Inflammatory macrophage treated with lipopolysaccharide for 1 hour (primary cell): ENCODE results near the gene PFN4.
A peak's percentile ranks its signal among the peaks of the same experiment; 100 is the strongest.
"Not testable (repeated sequence)": the region's sequence is repeated elsewhere in the genome, so short reads cannot be mapped to it uniquely, and the experiment has no call there.

ENCODE experiments used
- DNase-seq, 2 donors: peaks; one replicate each; pipeline ENCODE4 v3.0.0-alpha.2; 2020 to 2022

PFN4 gene

DNA sequence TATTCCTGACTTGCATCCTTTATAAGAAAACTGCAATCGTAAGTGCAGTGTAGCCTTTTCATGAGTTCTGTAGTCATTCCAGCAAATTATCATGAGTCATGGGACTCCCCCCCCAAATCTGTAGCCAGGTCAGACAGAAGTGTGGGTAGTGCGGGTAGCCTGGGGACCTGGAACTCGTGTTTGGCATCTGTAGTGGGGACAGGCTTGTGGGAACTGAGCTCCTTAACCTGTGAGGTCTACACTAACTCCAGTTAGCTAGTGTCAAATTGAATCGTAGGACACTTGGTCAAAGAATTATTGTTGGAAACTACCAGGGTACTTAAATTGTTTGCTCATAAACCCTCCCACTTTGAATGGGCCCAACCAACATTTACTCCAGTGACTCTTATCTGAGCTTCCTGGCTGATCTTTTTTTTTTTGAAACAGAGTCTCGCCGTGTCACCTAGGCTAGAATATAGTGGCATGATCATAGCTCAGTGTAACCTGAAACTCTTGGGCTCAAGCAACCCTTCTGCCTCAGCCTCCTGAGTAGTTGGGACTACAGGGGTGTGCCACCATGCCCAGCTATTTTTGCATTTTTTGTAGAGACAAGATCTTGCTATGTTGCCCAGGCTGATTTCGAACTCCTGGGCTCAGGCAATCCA, 12.4 kb downstream of the PFN4 start:
- no peak for DNase-seq

DNA sequence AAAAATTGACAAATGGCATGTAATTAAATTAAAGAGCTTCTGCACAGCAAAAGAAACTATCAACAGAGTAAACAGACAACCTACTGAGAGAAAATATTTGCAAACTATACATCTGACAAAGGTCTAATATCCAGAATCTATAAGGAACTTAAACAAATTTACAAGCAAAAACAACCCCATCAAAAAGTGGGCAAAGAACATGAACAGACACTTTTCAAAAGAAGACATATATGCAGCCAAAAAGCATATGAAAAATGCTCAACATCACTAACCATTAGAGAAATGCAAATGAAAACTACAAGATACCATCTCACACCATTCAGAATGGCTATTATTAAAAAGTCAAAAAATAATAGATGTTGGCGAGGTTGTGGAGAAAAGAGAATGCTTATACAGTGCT, 13.7 kb downstream of the PFN4 start:
- DNase-seq = not testable (repeated sequence)

DNA sequence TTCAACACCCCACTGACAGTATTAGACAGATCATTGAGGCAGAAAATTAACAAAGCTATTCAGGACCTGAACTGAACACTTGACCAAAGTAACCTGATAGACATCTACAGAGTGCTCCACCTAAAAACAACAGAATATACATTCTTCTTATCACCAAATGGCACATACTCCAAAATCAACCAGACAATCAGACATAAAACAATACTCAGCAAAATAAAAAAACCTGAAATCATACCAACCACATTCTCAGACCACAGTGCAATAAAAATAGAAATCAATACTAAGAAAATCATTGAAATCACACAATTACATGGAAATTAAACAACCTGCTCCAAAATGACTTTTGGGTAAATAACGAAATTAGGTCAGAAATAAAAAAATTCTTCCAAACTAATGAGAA, 15.8 kb downstream of the PFN4 start:
- DNase-seq = no peak

DNA sequence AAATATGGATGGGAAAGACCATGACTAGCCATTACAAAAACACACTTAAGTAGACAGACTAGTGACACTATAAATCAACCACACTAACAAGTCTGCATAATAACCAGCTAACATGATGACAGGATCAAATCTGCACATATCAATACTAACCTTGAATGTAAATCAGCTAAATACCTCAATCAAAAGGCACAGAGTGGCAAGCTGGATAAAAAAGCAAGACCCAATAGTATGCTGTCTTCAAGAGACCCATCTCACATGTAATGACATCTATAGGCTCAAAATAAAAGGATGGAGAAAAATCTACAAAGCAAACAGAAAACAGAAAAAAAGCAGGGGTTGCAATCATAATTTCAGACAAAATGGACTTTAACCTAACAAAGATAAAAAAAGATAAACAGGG, 16.3 kb downstream of the PFN4 start:
- no peak for DNase-seq

DNA sequence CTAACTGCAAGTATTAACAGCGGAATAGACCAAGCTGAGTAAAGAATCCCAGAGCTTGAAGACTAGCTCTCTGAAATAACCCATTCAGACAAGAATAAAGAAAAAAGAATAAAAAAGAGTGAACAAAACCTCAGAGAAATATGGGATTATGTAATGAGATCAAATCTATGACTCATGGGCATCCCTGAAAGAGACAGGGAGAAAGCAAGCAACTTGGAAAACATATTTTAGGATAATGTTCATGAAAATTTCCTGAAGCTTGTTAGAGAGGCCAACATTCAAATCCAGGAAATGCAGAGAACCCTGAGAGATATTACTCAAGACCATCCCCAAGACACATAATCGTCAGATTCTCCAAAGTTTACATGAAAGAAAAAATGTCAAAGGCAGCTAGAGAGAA, 17.3 kb downstream of the PFN4 start:
- no peak for DNase-seq

DNA sequence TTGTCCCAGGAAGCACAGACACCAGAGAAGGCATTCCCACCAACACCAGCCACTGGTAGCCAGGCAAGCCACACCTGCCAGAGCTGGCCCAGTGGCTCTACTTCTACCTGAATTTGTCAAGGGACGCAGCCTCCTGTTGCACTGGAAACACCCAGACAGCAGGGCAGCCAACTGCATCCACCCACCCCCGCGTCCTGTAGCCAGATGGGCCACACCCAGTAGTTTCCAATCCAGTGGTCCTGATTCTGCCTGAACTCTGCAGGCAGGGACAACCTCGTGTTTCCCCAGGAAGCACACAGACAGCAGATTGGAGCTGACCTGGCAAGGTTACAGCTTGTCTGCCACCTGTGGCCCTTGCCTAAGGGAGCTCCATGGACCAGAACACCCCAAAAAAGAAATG, 18.2 kb downstream of the PFN4 start:
- no peak for DNase-seq

DNA sequence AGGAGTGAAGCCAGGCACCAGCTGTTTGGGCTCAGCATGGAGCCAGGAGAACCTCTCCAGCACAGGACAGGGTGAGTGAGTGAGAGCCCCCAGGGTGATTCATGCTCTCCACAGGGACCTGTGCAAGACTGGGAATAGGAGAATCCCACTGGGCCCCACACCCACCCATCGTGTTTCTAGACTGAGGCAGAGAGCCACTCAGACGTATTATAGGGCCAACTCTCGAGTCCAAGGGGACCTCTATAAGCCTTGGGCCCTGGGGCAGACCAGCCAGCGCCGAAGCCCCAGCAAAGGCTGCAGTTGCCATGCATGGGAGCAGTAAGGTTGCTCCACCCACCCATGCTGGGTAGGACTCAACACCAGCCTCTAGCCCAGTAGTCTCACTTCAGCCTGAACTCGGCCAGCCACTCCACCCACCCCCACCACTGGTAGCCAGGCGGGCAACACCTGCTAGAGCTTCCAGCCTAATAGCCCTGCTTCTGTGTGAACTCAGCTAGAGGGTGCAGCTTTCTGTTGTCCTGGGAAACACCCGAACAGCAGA, 19.0 kb downstream of the PFN4 start:
- DNase-seq = no peak

DNA sequence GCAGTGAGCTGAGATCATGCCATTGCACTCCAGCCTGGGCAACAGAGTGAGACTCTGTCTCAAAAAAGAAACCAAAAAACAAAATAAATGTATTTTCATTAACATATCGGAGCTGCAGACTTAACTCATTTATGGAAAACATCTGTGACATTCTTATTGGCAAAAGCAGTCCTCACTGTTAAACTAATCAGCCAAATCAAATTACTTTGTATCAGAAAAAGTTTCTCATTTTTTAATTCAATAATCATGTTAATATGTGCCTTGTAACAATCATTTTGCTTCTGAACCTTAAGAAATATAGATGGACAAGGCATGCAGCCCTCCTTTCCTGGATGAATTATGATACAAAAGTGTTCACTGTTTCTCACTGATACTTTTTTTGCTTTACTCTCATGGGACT, 20.5 kb downstream of the PFN4 start:
- no peak for DNase-seq

DNA sequence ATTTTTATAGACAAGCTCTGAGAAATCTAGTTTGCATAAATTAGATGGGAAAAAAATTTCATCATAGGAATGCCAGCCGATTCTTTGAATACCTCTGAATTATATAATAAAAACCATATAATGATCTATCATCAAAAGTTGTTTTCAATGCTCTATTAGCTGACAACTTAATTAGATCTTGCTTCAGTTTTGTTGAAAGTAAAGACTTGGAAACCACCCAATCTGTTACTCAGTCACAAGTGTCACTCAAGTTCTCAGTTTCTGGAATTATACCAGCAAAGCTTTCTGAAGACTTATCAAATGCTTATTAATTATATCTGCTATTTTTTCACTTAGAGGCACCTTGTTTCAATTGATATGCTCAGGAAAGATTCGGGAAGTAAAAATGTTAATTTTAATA, 21.1 kb downstream of the PFN4 start:
- no peak for DNase-seq

DNA sequence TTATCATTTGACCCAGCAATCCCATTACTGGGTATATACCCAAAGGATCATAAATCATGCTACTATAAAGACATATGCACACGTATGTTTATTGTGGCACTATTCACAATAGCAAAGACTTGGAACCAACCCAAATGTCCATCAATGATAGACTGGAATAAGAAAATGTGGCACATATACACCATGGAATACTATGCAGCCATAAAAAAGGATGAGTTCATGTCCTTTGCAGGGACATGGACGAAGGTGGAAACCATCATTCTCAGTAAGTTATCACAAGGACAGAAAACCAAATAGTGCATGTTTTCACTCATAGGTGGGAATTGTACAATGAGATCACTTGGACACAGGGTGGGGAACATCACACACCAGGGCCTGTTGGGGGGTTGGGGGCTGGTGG, 22.4 kb downstream of the PFN4 start:
- not testable (repeated sequence) for DNase-seq

DNA sequence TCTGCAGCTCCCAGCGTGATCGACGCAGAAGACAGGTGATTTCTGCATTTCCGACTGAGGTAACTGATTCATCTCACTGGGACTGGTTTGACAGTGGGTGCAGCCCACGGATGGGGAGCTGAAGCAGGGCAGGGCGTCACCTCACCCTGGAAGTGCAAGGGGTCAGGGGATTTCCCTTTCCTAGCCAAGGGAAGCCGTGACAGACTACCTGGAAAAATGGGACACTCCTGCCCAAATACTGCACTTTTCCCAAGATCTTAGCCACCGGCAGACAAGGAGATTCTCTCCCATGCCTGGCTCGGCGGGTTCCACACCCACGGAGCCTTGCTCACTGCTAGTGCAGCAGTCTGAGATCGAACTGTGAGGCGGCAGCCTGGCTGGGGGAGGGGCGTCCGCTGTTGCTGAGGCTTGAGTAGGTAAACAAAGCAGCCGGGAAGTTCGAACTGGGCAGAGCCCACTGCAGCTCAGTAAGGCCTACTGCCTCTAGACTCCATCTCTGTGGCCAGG, 27.9 kb downstream of the PFN4 start:
- DNase-seq = not testable (repeated sequence)

DNA sequence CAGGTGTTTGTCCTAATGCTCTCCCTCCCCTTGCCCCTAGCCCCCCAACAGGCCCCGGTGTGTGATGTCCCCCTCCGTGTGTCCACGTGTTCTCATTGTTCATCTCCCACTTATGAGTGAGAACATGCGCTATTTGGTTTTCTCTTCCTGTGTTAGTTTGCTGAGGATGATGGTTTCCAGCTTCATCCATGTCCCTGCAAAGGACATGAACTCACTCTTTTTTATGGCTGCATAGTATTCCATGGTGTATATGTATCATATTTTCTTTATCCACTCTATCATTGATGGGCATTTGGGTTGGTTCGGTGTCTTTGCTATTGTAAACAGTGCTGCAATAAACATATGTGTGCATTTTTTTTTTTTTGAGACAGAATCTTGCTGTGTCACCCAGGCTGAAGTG, 29.9 kb downstream of the PFN4 start:
- DNase-seq = not testable (repeated sequence)

DNA sequence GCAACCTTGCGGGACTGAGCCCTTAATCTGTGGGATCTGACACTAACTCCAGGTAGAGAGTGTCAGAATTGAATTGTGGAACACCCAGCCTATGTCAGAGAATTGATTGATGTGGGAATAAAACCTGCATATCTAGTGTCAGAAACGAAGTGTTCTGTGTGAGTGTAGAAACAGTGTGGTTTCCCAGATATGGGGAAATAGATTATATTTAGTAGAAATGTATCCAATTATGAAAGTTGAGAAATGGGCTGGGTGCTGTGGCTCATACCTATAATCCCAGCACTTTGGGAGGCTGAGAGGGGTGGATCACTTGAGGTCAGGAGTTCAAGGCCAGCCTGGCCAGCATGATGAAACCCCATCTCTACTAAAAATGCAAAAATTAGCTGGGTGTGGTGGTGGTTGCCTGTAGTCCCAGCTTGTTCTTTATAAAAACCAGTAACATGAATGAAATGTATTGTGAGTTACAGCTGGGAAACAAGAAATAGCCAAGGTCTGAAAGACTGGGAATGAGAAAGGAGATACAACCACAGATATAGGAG, 34.2 kb downstream of the PFN4 start:
- peak; percentile 57 to 65 for DNase-seq

DNA sequence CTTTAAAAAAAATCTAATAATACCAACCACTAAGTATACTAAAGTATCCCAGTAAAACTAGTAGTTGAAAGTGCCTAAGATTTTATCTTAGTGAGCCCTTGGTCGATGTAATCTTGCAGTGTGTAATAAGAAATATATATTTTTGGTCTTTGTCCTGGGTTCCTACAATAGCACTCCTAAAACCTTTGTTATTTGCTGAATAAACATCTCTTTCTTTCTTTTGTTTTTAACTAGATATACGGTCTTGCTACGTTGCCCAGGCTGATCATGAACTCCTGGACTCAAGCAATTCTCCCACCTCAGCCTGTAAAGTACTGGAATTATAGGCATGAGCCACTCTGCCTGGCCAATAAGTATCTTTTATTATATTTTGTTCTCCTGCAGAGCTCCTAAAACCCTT, 36.1 kb downstream of the PFN4 start:
- no peak for DNase-seq

DNA sequence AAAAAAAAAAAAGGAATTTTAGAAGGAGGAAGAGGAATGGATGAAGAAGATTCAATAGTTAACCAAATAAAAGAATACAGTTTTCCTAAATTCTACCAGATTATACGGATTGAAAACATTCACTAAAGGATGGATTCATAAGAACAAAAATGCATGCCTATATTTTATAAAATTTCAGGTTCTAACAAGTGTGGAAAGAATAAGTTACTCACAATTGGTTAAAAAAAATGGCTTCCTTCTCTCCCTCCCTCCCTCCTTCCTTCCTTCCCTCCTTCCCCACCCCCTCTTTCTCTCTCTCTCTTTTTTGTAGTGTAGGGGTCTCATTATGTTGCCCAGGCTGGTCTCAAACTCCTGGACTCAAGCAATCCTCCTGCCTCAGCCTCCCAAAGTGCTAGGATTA, 36.9 kb downstream of the PFN4 start:
- no peak for DNase-seq

DNA sequence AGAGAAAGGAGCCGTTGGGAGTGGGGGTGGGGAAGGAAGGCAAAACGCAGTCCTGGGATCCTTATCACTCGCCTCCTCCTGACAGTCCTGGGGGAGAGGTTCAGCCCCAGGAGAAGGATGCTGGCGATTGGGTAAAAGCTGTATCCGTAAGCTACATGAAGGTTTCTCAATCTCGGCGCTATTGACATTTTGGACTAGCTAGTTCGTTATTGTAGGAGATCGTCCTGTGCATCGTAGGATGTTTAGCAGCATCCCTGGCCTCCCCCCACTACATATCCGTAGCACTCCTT, 38.0 kb downstream of the PFN4 start:
- no peak for DNase-seq

DNA sequence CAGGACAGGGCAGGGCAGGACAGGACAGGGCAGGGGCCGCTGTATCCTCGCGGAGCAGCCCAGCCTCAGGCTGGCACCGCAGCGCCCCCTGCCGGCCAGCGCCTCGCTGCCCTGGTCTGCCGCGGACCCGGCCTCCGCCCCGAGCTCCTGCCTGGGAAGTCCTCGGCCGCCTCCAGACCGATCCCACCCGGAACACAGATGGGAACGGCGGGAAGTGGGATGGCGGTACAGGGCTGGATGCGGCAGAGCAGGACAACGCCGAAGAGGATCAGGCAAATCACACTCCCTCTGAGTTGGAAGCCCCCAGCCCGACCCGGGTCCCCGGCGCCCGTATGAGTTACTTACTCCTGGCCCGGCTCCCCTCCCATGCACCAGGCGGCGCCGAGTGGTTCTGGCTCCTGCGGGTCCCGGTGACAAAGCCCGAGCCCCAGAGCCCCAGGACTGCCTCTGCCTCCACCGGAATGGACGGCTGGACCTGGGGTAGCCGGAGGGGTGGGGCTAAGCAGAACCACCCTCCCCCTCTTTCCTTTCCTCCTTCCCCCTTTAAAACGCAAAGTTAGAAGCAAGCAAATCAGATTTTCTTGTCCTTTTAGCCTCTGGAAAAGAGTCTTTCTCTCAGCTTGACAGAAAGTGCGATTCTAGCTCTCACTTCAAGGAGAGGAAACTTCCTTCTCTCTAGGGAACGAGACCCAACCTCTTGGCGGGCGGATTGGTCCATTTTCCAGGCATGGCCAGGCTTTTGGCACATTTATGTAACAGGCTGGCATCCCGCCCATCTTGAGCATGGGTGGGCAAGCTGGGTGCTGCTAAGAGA, 38.5 kb downstream of the PFN4 start, which contains the start of gene TP53I3:
TSS of gene TP53I3 (minus strand) at position 449 of the 814 bp plus-strand sequence. CDS start 508 bp downstream, outside the sequence.
- DNase-seq = peak; percentile 86 to 94

DNA sequence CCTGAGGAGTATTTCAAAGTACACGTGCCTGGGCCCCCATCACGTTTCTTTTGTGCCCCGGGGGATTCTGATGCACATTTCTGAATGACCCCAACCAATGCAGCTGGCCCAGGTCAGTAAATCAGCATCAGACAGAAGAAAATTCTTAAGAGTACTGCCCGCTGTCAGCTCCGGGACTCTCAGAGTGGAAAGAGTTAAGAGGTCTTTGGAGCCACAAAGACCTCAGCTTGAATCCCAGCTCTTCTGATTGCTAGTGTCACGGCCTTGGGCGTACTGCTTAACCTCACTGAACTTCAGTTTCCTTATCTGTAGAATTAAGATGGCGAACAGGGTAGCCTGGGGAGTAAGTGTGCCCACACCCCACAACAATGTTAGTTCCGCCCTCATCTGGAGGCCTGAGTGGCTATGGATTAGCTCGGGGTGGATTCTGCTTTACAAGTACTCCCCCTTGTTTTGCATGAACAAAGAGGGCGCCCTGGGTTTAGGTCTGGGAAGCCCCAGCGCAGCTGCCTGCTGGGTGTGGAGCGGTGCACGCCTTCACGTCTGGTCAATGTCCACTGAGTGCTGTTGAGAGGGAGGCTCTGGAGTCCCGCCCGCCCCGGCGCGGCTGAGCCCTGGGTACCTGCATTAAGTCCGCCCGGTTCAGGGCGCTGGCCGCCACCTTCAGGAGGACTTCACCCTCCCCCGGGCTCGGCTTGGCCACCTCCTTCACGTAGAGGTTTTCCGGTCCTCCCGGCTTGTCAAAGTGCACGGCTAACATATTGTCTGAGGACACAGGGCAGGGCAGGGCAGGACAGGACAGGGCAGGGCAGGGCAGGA, 39.4 kb downstream of the PFN4 start:
- peak; percentile 85 to 93 for DNase-seq

DNA sequence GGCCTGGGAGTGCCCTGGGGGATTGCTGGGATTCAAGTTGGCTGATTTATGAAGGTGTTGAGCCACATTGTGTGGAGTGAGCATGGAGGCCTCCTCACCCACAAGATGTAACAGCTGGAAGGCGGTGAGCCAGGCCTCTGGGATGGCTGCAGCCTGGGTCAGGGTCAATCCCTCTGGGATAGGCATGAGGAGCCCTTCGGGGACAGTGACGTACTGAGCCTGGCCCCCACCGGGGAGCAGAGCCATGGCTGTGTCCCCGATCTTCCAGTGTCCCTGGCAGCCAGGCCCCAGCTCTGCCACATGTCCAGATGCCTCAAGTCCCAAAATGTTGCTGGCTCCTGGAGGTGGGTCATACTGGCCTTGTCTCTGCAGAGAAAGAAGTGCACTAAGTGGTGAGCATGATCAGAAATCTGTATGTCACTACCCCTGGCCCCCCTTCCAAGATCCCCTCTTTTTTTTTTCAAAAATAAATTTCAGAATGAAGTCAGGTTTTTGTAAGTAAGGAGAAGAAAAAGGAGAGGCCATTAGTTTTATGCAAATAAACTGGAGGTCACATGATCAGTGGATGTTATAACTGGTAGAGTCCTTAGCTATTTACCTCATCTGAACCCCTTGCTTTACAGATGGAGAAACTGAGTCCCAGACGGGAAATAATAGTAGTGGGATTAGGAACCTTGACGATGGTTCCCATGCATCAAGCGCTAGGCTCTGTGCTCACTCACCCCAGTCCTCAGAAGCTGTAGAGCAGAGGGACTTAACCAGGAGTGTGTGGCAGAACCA, 40.2 kb downstream of the PFN4 start:
- DNase-seq = no peak

DNA sequence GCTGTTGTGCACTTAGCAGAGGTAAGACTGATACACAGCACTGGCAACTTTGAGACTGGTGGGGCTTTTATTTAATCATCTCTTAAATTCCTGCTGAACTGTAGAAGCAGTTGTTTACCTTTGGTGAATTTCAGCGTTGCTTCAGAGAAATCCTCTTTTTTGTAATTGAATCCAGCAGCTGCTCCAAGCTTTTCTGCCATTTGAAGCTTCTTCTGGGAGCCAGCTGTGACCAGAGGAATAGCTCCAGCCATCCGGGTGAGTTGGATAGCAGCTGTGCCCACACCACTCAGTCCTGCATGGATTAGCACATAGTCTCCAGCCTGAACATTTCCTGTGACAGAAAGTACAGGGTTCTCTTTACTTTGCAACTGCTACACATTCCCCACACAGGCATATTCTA, 42.4 kb downstream of the PFN4 start:
- no peak for DNase-seq

DNA sequence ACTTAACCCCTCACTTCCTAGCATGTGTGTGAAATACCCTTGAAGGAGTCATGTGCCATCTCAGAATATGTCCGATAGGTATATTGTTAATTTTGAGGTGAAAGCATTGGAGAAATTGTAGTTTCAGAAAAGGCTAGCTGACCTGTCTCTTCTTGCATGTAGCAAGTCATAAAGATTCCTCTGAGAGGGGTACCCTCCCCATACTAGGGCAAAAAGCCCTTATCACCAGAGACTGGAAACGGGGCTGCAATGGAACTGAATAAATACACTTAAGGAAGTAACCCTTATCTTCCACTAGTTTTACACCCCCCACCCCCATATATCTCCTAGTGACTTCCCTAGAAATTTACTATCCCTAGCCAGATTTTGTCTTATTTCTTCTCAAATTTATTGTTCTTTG, 45.3 kb downstream of the PFN4 start:
- DNase-seq = no peak

DNA sequence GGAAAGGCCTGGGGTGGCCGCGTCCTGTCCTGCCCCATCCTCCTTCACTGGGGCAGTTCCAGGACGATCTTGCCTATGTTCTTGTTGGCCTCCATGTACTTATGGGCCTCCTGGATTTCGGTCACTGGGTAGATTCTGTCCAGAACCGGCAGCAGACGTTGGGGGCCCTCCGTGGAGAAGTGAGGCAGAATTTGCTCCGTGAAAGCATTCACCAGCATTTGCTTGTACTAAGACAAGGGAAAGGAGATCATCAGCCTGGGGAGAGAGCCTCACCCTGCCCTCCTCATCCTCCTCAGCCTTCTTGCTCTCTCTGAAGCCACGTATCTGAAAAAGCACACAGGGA, 45.6 kb downstream of the PFN4 start:
- DNase-seq = no peak
